IMR-90 (cell line): ENCODE data around the gene ZNRF3. TPM values are rescaled to one million over a fixed set of nuclear protein-coding genes. Genes with fewer than 3 reads are reported as not detected.

ENCODE experiments used
- ATAC-seq: fragments of 200-7000 bp; cut with Tn5 transposase; 2 replicates; pipeline ENCODE4 v1.9.1; 2020; ENCODE audit warnings: low read depth, mild to moderate bottlenecking, moderate library complexity
- BruUV-seq: library from RNA; stranded (reverse); fragments of 400-500 nt; replicated peaks from 2 replicates; lab custom pipeline; 2021; lab: Mats Ljungman, UMichigan
- CTCF ChIA-PET: fragments of 300-600 bp; formaldehyde crosslinking; extraction: SDS; loops from one replicate; lab custom pipeline; 2021; ENCODE audit warnings: antibody characterized with exemption; lab: Yijun Ruan, JAX
- POLR2A ChIA-PET: fragments of 300-600 bp; sonication (Branson Sonifier 250); formaldehyde crosslinking; loops from one replicate; lab custom pipeline; 2022; ENCODE audit warnings: antibody characterized with exemption; ENCODE audit not compliant: unreplicated experiment; lab: Charles Lee
- DNase-seq: peaks from one replicate; pipeline ENCODE4 v3.0.0; 2013
- H2AFZ ChIP-seq: replicated peaks from 2 replicates; pipeline ENCODE3; 2013; ENCODE audit warnings: low read length, mild to moderate bottlenecking; ENCODE audit not compliant: poor library complexity
- H2AK5ac ChIP-seq: 2 replicates; pipeline ENCODE4 v1.6.1; 2013; ENCODE audit warnings: low read depth, low read length, inconsistent platforms
- H2AK9ac ChIP-seq: replicated peaks from 2 replicates; pipeline ENCODE3; 2013; ENCODE audit warnings: mild to moderate bottlenecking, low read depth, low read length, moderate library complexity; ENCODE audit not compliant: poor library complexity
- H2BK120ac ChIP-seq: 2 replicates; pipeline ENCODE4 v1.6.1; 2013; ENCODE audit warnings: low read depth, low read length, inconsistent platforms
- H2BK15ac ChIP-seq: 3 replicates; pipeline ENCODE4 v1.6.1; 2013; ENCODE audit warnings: low read depth, low read length, inconsistent platforms
- H2BK20ac ChIP-seq: 2 replicates; pipeline ENCODE4 v1.6.1; 2013; ENCODE audit warnings: low read depth, mild to moderate bottlenecking, inconsistent platforms, low read length, moderate library complexity
- H2BK5ac ChIP-seq: 2 replicates; pipeline ENCODE4 v1.6.1; 2013; ENCODE audit warnings: mild to moderate bottlenecking, low read depth, low read length, inconsistent platforms; ENCODE audit not compliant: poor library complexity, severe bottlenecking
- H3K14ac ChIP-seq: replicated peaks from 2 replicates; pipeline ENCODE4 v1.6.1; 2013; ENCODE audit warnings: low read depth, low read length, inconsistent platforms
- H3K18ac ChIP-seq: 2 replicates; pipeline ENCODE4 v1.6.1; 2013; ENCODE audit warnings: low read depth, low read length, control low read depth
- H3K23ac ChIP-seq: 2 replicates; pipeline ENCODE4 v1.6.1; 2013; ENCODE audit warnings: low read depth, low read length, inconsistent platforms
- H3K27ac ChIP-seq: 2 replicates; pipeline ENCODE4 v1.5.1; 2013; ENCODE audit warnings: mild to moderate bottlenecking, control low read depth, low read length; ENCODE audit not compliant: insufficient read depth
- H3K27me3 ChIP-seq: 2 replicates; pipeline ENCODE4 v1.6.1; 2013; ENCODE audit warnings: low read length; ENCODE audit not compliant: control insufficient read depth, insufficient read depth
- H3K36me3 ChIP-seq: 2 replicates; pipeline ENCODE4 v1.6.1; 2013; ENCODE audit warnings: low read length, mixed read lengths; ENCODE audit not compliant: control insufficient read depth, insufficient read depth
- H3K4ac ChIP-seq: 2 replicates; pipeline ENCODE4 v1.6.1; 2013; ENCODE audit warnings: low read depth, low read length, inconsistent platforms
- H3K4me1 ChIP-seq: 2 replicates; pipeline ENCODE4 v1.6.1; 2013; ENCODE audit warnings: low read length, mixed read lengths; ENCODE audit not compliant: control insufficient read depth, insufficient read depth
- H3K4me2 ChIP-seq: 2 replicates; pipeline ENCODE4 v1.6.1; 2013; ENCODE audit warnings: low read depth, mild to moderate bottlenecking, control low read depth, low read length, moderate library complexity
- H3K4me3 ChIP-seq: 2 replicates; pipeline ENCODE4 v1.5.1; 2013; ENCODE audit warnings: low read depth, mild to moderate bottlenecking, control low read depth, low read length, moderate library complexity; ENCODE audit not compliant: insufficient read depth
- H3K56ac ChIP-seq: 2 replicates; pipeline ENCODE4 v1.6.1; 2013; ENCODE audit warnings: low read length, inconsistent platforms; ENCODE audit not compliant: insufficient read depth; ENCODE audit errors: extremely low read depth
- H3K79me1 ChIP-seq, 2 experiments: 2 replicates each; pipeline ENCODE4 v1.6.1; 2013; ENCODE audit warnings: low read length in 2 of 2, inconsistent platforms in 1 of 2, low read depth in 1 of 2
- H3K9ac ChIP-seq: 2 replicates; pipeline ENCODE4 v1.6.1; 2013; ENCODE audit warnings: low read depth, low read length, control low read depth
- H3K9me1 ChIP-seq: 2 replicates; pipeline ENCODE4 v1.6.1; 2013; ENCODE audit warnings: low read length, inconsistent platforms; ENCODE audit not compliant: insufficient read depth
- H3K9me3 ChIP-seq: 2 replicates; pipeline ENCODE4 v1.6.1; 2013; ENCODE audit warnings: low read length; ENCODE audit not compliant: control insufficient read depth, insufficient read depth
- H4K20me1 ChIP-seq: 2 replicates; pipeline ENCODE4 v1.6.1; 2013; ENCODE audit warnings: low read length, inconsistent platforms; ENCODE audit not compliant: insufficient read depth
- H4K5ac ChIP-seq: 2 replicates; pipeline ENCODE4 v1.6.1; 2013; ENCODE audit warnings: mild to moderate bottlenecking, low read depth, low read length, control low read depth
- H4K8ac ChIP-seq, 2 experiments: 2 replicates each; pipeline ENCODE4 v1.6.1; 2013; ENCODE audit warnings: low read depth in 2 of 2, low read length in 2 of 2, control low read depth in 1 of 2, inconsistent platforms in 1 of 2
- H4K91ac ChIP-seq: 2 replicates; pipeline ENCODE4 v1.6.1; 2013; ENCODE audit warnings: low read depth, low read length, inconsistent platforms; ENCODE audit not compliant: insufficient read depth
- BHLHE40 ChIP-seq: fragments of 150-350 bp; IDR thresholded peaks from 2 replicates; pipeline ENCODE4 v1.6.1; 2016; ENCODE audit warnings: mild to moderate bottlenecking, low read depth, low read length
- CEBPB ChIP-seq: IDR thresholded peaks from 2 replicates; pipeline ENCODE4 v1.6.1; 2012; ENCODE audit warnings: low read depth, low read length, improper control_type of control experiment
- CHD1 ChIP-seq: IDR thresholded peaks from 2 replicates; pipeline ENCODE4 v1.6.1; 2012; ENCODE audit warnings: low read depth, low read length, improper control_type of control experiment
- FOS ChIP-seq: fragments of 150-350 bp; IDR thresholded peaks from 2 replicates; pipeline ENCODE4 v1.6.1; 2016; ENCODE audit warnings: low read depth, low read length
- MAFK ChIP-seq: IDR thresholded peaks from 2 replicates; pipeline ENCODE4 v1.6.1; 2012; ENCODE audit warnings: low read depth, low read length, improper control_type of control experiment
- MAZ ChIP-seq: IDR thresholded peaks from 2 replicates; pipeline ENCODE4 v1.6.1; 2012; ENCODE audit warnings: low read depth, mild to moderate bottlenecking, low read length, improper control_type of control experiment, moderate library complexity, borderline replicate concordance
- MXI1 ChIP-seq: IDR thresholded peaks from 2 replicates; pipeline ENCODE4 v1.6.1; 2012; ENCODE audit warnings: low read depth, mild to moderate bottlenecking, low read length, moderate library complexity, borderline replicate concordance
- NFE2L2 ChIP-seq: fragments of 150-350 bp; IDR thresholded peaks from 2 replicates; pipeline ENCODE4 v1.6.1; 2016; ENCODE audit warnings: low read depth, mild to moderate bottlenecking, low read length
- POLR2A ChIP-seq: IDR thresholded peaks from 2 replicates; pipeline ENCODE4 v1.6.1; 2012; ENCODE audit warnings: mild to moderate bottlenecking, low read depth, low read length
- RAD21 ChIP-seq: IDR thresholded peaks from 2 replicates; pipeline ENCODE4 v1.6.1; 2012; ENCODE audit warnings: low read length, improper control_type of control experiment
- RCOR1 ChIP-seq: IDR thresholded peaks from 2 replicates; pipeline ENCODE4 v1.6.1; 2012; ENCODE audit warnings: mild to moderate bottlenecking, low read length, improper control_type of control experiment; ENCODE audit not compliant: insufficient replicate concordance
- RFX5 ChIP-seq: IDR thresholded peaks from 2 replicates; pipeline ENCODE4 v1.8.0; 2012; ENCODE audit warnings: low read depth, mild to moderate bottlenecking, low read length, moderate library complexity
- SMC3 ChIP-seq: fragments of 150-350 bp; IDR thresholded peaks from 2 replicates; pipeline ENCODE4 v1.6.1; 2016; ENCODE audit warnings: low read depth, mild to moderate bottlenecking, antibody characterized with exemption, low read length, moderate library complexity
- WGBS, 2 experiments: methylation state at CpG; one replicate each; pipeline versions ENCODE4 v1.1.5 to v1.1.7; 2013; ENCODE audit warnings: missing lambda C conversion rate in 2 of 2; ENCODE audit not compliant: insufficient read length in 1 of 2; ENCODE audit errors: extremely low coverage in 2 of 2; 5-methylcytosine and 5-hydroxymethylcytosine counted together
- dilution Hi-C: fragments of 300-500 bp; cut with HindIII; formaldehyde crosslinking; loops from one replicate; pipeline ENCODE4 v1.14.3; 2018; ENCODE audit warnings: low sequenced_read_pairs; ENCODE audit not compliant: unreplicated experiment
- in situ Hi-C: fragments of 300-500 bp; cut with MboI; formaldehyde crosslinking; loops from 3 replicates; pipeline ENCODE4 v1.14.3; 2019; ENCODE audit warnings: low sequenced_read_pairs, inconsistent platforms, mixed read lengths
- intact Hi-C: fragments of 100-400 bp; cut with micrococcal nuclease; formaldehyde crosslinking; loops from 2 replicates; pipeline ENCODE4 v1.10.0; 2022
- polyA plus RNA-seq, 3 experiments: library from polyadenylated mRNA; depleted of rRNA; stranded (reverse); fragments of >200 nt; gene quantifications; 2 replicates each; pipeline ENCODE4 v1.2.3, GENCODE V29; 2012; ENCODE audit warnings: low replicate concordance in 1 of 3
- total RNA-seq: library from RNA; depleted of rRNA; stranded (reverse); fragments of >200 nt; gene quantifications from 2 replicates; pipeline ENCODE4 v1.2.3, GENCODE V29; 2012
- TF ChIP-seq, protein P1 (sequence below): conservative IDR thresholded peaks from 2 replicates; pipeline ENCODE4 v1.5.1; 2012; ENCODE audit warnings: mild to moderate bottlenecking, low read depth, low read length, improper control_type of control experiment
- TF ChIP-seq, protein P2 (sequence below): fragments of 150-350 bp; IDR thresholded peaks from 2 replicates; pipeline ENCODE4 v1.6.1; 2016; ENCODE audit warnings: low read depth, mild to moderate bottlenecking, low read length, moderate library complexity, borderline replicate concordance
- TF ChIP-seq, protein P3 (sequence below): fragments of 150-350 bp; IDR thresholded peaks from 2 replicates; pipeline ENCODE4 v1.6.1; 2017; ENCODE audit warnings: mild to moderate bottlenecking, antibody characterized with exemption, low read length, low read depth

ZNRF3 gene
- total and polyA plus RNA-seq, 2 of the 4 experiments (the other 2 are of a cell fraction), result 1.4 to 2.4 TPM

DNA sequence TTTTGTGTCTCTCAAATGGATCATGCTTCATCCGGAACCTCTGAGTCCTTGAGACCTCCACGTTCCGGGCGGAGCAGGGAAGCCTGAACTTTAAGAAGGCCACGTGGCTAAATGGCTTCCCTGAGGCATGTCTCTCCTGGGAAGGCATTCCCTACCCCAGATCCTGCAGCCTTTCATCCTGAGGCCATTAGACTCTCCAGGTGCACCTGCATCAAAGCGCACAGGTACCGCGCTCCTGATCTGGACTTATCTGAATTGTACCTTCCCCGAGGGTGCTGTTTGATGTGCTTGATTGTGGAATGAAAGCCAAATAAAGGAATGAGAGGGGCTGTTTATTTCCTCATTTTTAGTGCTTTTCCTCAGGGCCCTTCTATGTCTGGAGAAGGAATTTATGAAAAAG lies 155.8 kb downstream of the ZNRF3 start:
- dilution Hi-C loops, result no loop called here
- no peak overlapping the region for H2BK120ac ChIP-seq
- CTCF ChIA-PET, result interaction anchor here (1.2 kb wide), 1 partner anchor 83 kb away, joined by 3 read pairs; no protein-coding TSS in a partner anchor

More for the DNA sequence above, 155.8 kb downstream of the ZNRF3 start:
- no peak overlapping the region for H3K4me2 ChIP-seq
- H3K4ac ChIP-seq, result no peak overlapping the region
- H3K27ac ChIP-seq, result no peak overlapping the region
- in situ Hi-C loops, result loop anchor here (5.0 to 10.0 kb wide), 2 partner anchors 182 to 434 kb away; no protein-coding TSS in a partner anchor
- H4K8ac ChIP-seq, result no peak overlapping the region
- H2AK5ac ChIP-seq, result no peak overlapping the region
- 90% methylated on average over 2 of the region's 9 CpGs; no CpG with 5 or more reads in 1 of the 2 experiments for WGBS, 2 experiments
- no peak for ATAC-seq
- intact Hi-C loops, result no loop called here
- H3K56ac ChIP-seq, result no peak overlapping the region
- no peak for TF ChIP-seq SMC3
- no peak for TF ChIP-seq RFX5
- TF ChIP-seq MAZ, result no peak
- no peak for TF ChIP-seq RAD21
- no peak for TF ChIP-seq MAFK
- no peak for TF ChIP-seq CEBPB
- TF ChIP-seq NFE2L2, result no peak
- TF ChIP-seq FOS, result no peak
- TF ChIP-seq, protein P1, sequence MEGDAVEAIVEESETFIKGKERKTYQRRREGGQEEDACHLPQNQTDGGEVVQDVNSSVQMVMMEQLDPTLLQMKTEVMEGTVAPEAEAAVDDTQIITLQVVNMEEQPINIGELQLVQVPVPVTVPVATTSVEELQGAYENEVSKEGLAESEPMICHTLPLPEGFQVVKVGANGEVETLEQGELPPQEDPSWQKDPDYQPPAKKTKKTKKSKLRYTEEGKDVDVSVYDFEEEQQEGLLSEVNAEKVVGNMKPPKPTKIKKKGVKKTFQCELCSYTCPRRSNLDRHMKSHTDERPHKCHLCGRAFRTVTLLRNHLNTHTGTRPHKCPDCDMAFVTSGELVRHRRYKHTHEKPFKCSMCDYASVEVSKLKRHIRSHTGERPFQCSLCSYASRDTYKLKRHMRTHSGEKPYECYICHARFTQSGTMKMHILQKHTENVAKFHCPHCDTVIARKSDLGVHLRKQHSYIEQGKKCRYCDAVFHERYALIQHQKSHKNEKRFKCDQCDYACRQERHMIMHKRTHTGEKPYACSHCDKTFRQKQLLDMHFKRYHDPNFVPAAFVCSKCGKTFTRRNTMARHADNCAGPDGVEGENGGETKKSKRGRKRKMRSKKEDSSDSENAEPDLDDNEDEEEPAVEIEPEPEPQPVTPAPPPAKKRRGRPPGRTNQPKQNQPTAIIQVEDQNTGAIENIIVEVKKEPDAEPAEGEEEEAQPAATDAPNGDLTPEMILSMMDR, result no peak
- no peak for TF ChIP-seq POLR2A
- TF ChIP-seq, protein P2, sequence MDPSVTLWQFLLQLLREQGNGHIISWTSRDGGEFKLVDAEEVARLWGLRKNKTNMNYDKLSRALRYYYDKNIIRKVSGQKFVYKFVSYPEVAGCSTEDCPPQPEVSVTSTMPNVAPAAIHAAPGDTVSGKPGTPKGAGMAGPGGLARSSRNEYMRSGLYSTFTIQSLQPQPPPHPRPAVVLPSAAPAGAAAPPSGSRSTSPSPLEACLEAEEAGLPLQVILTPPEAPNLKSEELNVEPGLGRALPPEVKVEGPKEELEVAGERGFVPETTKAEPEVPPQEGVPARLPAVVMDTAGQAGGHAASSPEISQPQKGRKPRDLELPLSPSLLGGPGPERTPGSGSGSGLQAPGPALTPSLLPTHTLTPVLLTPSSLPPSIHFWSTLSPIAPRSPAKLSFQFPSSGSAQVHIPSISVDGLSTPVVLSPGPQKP, result no peak
- no peak for TF ChIP-seq RCOR1
- no peak for TF ChIP-seq MXI1
- no peak for TF ChIP-seq CHD1
- TF ChIP-seq, protein P3, sequence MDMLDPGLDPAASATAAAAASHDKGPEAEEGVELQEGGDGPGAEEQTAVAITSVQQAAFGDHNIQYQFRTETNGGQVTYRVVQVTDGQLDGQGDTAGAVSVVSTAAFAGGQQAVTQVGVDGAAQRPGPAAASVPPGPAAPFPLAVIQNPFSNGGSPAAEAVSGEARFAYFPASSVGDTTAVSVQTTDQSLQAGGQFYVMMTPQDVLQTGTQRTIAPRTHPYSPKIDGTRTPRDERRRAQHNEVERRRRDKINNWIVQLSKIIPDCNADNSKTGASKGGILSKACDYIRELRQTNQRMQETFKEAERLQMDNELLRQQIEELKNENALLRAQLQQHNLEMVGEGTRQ, result no peak
- TF ChIP-seq BHLHE40, result no peak
- H2BK15ac ChIP-seq, result no peak overlapping the region
- BruUV-seq, result no TSS peak
- no peak overlapping the region for H3K23ac ChIP-seq
- H3K27me3 ChIP-seq, result no peaks in the 10 kb centered on the region
- H3K9me3 ChIP-seq, result no peaks in the 10 kb centered on the region
- peaks cover 9% of the 10 kb centered on the region; the same call in 1 of the 2 replicates for H3K9me1 ChIP-seq
- H4K20me1 ChIP-seq, result peaks cover 8% of the 10 kb centered on the region; the same call in 1 of the 2 replicates
- no peak overlapping the region for H2BK20ac ChIP-seq
- H4K91ac ChIP-seq, result no peak overlapping the region
- DNase-seq, result no peak
- H4K5ac ChIP-seq, result no peak overlapping the region
- no peak overlapping the region for H3K18ac ChIP-seq
- H2BK5ac ChIP-seq, result no peak overlapping the region
- no peak overlapping the region for H2AK9ac ChIP-seq
- H3K79me1 ChIP-seq, result peaks cover 6 to 11% of the 10 kb centered on the region in 2 experiments; a peak in 3 of 4 replicates
- no peaks in the 10 kb centered on the region for H3K36me3 ChIP-seq
- H3K9ac ChIP-seq, result no peak overlapping the region
- no peak overlapping the region for H2AFZ ChIP-seq
- no peak overlapping the region for H3K4me3 ChIP-seq
- POLR2A ChIA-PET, result no interaction called here
- H3K4me1 ChIP-seq, result peaks cover 6% of the 10 kb centered on the region
- no peak overlapping the region for H3K14ac ChIP-seq
